GM13977 (cell line): Measurements from ENCODE around the gene MACROD2.

ENCODE experiments used
- DNase-seq: peaks from one replicate; pipeline ENCODE4 v3.0.0; 2012; ENCODE audit warnings: low spot score
- CTCF ChIP-seq: IDR thresholded peaks from 2 replicates; pipeline ENCODE4 v1.5.1; 2012; ENCODE audit warnings: mild to moderate bottlenecking, control low read depth; ENCODE audit not compliant: insufficient read depth; ENCODE audit errors: extremely low read depth, missing control alignments
- in situ Hi-C: fragments of 300-500 bp; cut with MboI; formaldehyde crosslinking; loops from one replicate; pipeline ENCODE4 v1.12.0; 2022; ENCODE audit warnings: low sequenced_read_pairs, low pct_unique_long_range_greater_than_20kb, mixed read lengths, inconsistent platforms; ENCODE audit not compliant: unreplicated experiment

Gene MACROD2

DNA sequence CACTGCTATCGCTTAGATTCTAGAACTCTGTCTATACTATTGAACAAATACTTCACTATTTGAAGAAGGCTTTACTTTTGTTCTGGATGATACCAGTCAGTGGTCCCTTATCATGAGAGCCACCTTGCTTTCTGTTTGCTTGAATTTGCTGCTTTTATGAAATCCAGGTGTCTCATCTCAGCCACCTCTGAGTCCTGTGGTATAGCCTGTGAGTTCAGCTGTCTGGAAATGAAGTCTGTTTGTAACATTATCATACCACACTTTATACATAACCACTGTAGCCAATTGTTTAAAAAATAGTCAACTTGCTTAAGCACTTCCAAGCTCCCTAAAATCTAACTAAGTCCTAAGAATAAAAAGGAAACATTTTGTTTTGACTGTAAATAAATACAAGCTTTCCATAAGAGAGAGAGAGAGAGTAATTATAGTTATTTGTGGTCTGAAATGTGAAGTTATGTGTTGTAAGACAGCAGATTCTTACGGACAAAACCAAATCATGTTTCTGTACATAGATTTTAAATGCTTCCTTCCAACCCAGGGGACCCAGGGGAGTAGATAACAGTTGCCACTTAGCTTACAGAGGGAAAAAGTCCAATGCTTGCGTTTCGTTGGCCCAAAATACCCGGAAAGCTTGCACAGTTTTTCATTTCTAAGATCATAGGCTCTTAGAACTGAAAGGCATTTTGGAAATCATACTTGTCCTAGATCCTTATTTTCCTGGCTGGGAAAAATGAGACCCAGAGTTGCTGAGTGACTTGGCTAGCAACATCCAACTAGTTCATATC is 1449.9 kb downstream of the MACROD2 start:
- DNase-seq: no peak
- in situ Hi-C loops: no loop called here
- no peak for TF ChIP-seq CTCF

- DNase-seq: no peak
- TF ChIP-seq CTCF: no peak
Observed at GRCh38 chr20:15446373-15446772, 1451.1 kb downstream of the MACROD2 start.

GRCh38 chr20:15447549-15447948 is 1452.2 kb downstream of the MACROD2 start:
- in situ Hi-C loops: no loop called here
- DNase-seq: no peak
- TF ChIP-seq CTCF: no peak

More at GRCh38 chr20:15446373-15446772, 1451.1 kb downstream of the MACROD2 start:
- in situ Hi-C loops: no loop called here

DNA sequence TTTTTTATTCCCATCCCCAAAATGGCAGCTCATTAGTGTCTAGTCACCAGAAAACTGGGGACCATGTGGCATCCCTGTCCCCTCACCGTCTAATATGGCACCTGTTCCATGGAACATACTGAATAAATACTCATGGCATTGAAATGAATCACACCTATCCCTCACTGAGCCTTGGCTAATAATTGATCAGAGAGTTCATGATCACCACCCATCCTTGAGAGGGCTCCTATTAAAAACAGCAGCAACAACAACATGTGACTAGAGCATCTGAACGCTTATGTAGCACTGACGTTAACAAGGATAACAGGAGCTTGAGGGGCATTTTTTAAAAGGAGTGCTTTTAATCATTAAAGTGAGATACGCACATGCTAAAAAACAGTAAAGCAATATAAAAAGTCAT is 1453.7 kb downstream of the MACROD2 start:
- DNase-seq: no peak
- TF ChIP-seq CTCF: no peak
- in situ Hi-C loops: no loop called here

DNA sequence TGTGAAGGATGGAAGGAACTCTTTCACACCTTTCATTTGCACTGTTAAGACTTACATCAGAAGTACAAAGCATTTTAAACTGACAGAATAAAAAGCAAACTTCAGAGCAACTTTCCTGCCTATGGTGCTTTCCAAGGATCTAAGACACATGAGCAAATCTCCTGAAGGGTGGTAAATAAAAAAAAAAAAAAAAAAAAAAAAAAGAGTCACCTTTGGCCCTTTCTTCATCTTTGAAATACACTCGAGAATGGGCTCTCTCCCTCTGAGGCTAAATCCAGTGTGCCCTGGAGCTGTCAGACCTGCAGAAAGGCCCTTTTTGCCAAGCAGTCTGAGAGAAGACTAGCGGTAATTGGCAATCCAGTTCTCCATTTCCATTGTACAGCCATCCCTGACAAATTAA is 1455.9 kb downstream of the MACROD2 start:
- TF ChIP-seq CTCF: no peak
- in situ Hi-C loops: no loop called here
- DNase-seq: no peak

DNA sequence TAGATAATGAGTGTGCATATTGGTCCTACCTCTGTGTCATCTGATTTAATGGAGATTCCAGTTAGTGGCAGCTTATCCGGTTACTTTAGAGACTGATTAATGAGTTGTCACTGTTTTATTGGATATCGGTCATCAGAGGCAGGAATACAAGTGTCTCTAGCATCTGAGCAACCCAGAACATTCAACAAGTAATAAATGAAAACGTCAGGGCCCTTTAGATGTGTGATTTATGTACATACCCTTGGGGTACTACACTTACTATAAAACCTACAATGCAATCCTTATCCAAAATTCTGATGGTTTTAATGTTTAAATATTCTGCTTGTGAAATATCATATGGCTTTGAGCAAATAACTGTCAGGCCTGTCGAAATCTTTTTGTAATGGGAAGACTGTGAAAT is 1460.0 kb downstream of the MACROD2 start:
- no peak for TF ChIP-seq CTCF
- DNase-seq: no peak
- in situ Hi-C loops: no loop called here
